Naive thymus-derived CD8-positive, alpha-beta T cell (primary cell): Measurements from ENCODE around the gene ZNF701. TPM values are rescaled to one million over a fixed set of nuclear protein-coding genes. Genes with fewer than 3 reads are reported as not detected.
"Not testable (repeated sequence)": the region's sequence is repeated elsewhere in the genome, so short reads cannot be mapped to it uniquely, and the experiment has no call there.

Experiments
- ATAC-seq, 2 donors: fragments of 150-1000 bp; cut with Tn5 transposase in 1 of 2; sonication (Bioruptor Pico), chemical (Tn5 transposase) in 1 of 2; 1 replicate in 1 of 2; 2 replicates in 1 of 2; pipeline ENCODE4 v1.10.0; 2021; ENCODE audit warnings: mild to moderate bottlenecking in 2 of 2, moderate library complexity in 2 of 2
- POLR2A ChIA-PET: fragments of 350-600 bp; sonication (Branson Sonifier 250); formaldehyde crosslinking; loops from one replicate; lab custom pipeline; 2021; ENCODE audit warnings: antibody characterized with exemption; lab: Charles Lee
- DNase-seq, 10 donors: peaks; one replicate each; pipeline versions ENCODE4 v3.0.0 to v3.0.0-alpha.2; 2020 to 2022
- H3K27ac Mint-ChIP-seq, 10 donors: one replicate each; pipeline ENCODE4 v1.8.0; 2020 to 2022; ENCODE audit warnings: mild to moderate bottlenecking in 10 of 10, mixed read lengths in 10 of 10, moderate library complexity in 4 of 10, inconsistent platforms in 1 of 10
- H3K27me3 Mint-ChIP-seq, 5 donors: one replicate each; pipeline ENCODE4 v1.8.0; 2021 to 2022; ENCODE audit warnings: mixed read lengths in 5 of 5
- H3K36me3 Mint-ChIP-seq, 3 donors: one replicate each; pipeline ENCODE4 v1.8.0; 2020 to 2022; ENCODE audit warnings: mixed read lengths in 3 of 3, mild to moderate bottlenecking in 2 of 3, inconsistent platforms in 1 of 3
- H3K4me1 Mint-ChIP-seq, 4 donors: one replicate each; pipeline ENCODE4 v1.8.0; 2021 to 2022; ENCODE audit warnings: mixed read lengths in 4 of 4
- H3K4me3 Mint-ChIP-seq, 10 donors: one replicate each; pipeline ENCODE4 v1.8.0; 2020 to 2022; ENCODE audit warnings: mild to moderate bottlenecking in 10 of 10, mixed read lengths in 10 of 10, moderate library complexity in 6 of 10, inconsistent platforms in 1 of 10
- H3K9me3 Mint-ChIP-seq, 9 donors: one replicate each; pipeline ENCODE4 v1.8.0; 2020 to 2022; ENCODE audit warnings: mixed read lengths in 9 of 9, mild to moderate bottlenecking in 3 of 9, inconsistent platforms in 1 of 9, moderate library complexity in 1 of 9
- polyA plus RNA-seq, 3 donors: library from polyadenylated mRNA; unstranded; fragments of 300-500 nt; fragmentation: Illumina TruSeq; gene quantifications; one replicate each; pipeline ENCODE4 v1.2.3, GENCODE V29; 2021
- total RNA-seq, 8 experiments: library from RNA in 2 of 8; stranded (reverse) in 2 of 8; gene quantifications; one replicate each; pipeline ENCODE4 v1.2.3 and lab custom pipeline; 2021 to 2026

Gene ZNF701
- total and polyA plus RNA-seq, 5 experiments from 2014 or later, result 13.6 to 40.3 (median 14.4) TPM

- H3K27me3 Mint-ChIP-seq, ATAC-seq, H3K4me3 Mint-ChIP-seq, H3K27ac Mint-ChIP-seq, DNase-seq, POLR2A ChIA-PET: not testable (repeated sequence)
- H3K36me3 Mint-ChIP-seq, result peaks cover 18 to 69% (median 63%) of the 10 kb centered on the region in 3 donors
- H3K9me3 Mint-ChIP-seq, result peaks cover 0 to 71% (median 9%) of the 10 kb centered on the region in 9 donors
- peaks cover 18 to 46% (median 41%) of the 10 kb centered on the region in 4 donors for H3K4me1 Mint-ChIP-seq
These were observed 28.9 kb upstream of the ZNF701 start for GRCh38 chr19:52541176-52541575.

- no peak for DNase-seq
- Mint-ChIP-seq H3K4me1 (peaks cover 13 to 43% (median 36%) of the 10 kb centered on the region in 4 donors), H3K27me3 (no peaks in the 10 kb centered on the region), H3K36me3 (peaks cover 18 to 73% (median 68%) of the 10 kb centered on the region in 3 donors), H3K9me3 (peaks cover 0 to 74% (median 9%) of the 10 kb centered on the region in 9 donors), H3K4me3 (no peak overlapping the region), H3K27ac (peak overlapping the region in 1 of 10 donors; percentile 56)
- ATAC-seq, result no peak
- POLR2A ChIA-PET, result no interaction called here
These were observed 28.5 kb upstream of the ZNF701 start for GRCh38 chr19:52541608-52542007.

- H3K27me3 Mint-ChIP-seq, POLR2A ChIA-PET, ATAC-seq: not testable (repeated sequence)
- peaks cover 22 to 82% (median 75%) of the 10 kb centered on the region in 3 donors for H3K36me3 Mint-ChIP-seq
- peaks cover 0 to 73% (median 9%) of the 10 kb centered on the region in 9 donors for H3K9me3 Mint-ChIP-seq
- DNase-seq, result peak in 1 of 10 donors; percentile 9
- peaks cover 9 to 34% (median 28%) of the 10 kb centered on the region in 4 donors for H3K4me1 Mint-ChIP-seq
- H3K4me3 Mint-ChIP-seq, result peak overlapping the region in 7 of 10 donors; percentile 18 to 82 (median 28)
- H3K27ac Mint-ChIP-seq, result peak overlapping the region; percentile 1 to 92 (median 72)
These were observed 27.5 kb upstream of the ZNF701 start for GRCh38 chr19:52542541-52542940.

DNA sequence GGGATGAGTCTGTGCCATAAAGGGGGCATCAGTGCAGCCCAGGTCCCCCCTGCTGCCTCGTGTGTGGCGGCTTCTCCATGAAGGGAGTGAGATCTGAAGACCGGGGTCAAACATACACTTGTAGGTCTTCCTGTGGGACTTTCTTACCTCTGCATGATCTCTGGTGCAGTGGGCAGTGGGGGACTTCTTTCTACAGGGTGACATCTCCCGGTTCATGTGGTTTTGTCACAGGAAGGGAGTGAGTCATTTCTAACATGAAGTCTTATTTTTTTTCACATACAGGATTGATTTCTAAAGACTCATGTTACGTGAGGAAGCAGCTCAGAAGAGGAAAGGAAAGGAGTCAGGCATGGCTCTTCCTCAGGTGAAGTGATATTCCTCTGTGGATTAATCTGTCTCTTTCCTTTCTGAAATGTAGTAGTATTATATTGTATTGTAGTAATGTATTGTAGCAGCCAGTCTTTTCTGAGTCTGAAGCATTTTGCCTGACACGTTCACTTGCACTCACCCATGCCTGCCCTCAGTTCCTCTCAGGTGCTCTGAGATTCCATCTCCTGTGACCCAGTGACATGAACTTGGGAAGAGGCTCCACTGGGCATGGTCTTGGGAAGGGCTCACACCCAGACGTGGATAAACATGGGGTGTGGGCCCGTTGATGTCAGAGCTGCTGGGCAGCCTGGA is 27.0 kb upstream of the ZNF701 start:
- POLR2A ChIA-PET, result no interaction called here
- Mint-ChIP-seq H3K27ac (peak overlapping the region; percentile 47 to 92 (median 72)), H3K27me3 (no peaks in the 10 kb centered on the region), H3K9me3 (peaks cover 0 to 77% (median 9%) of the 10 kb centered on the region in 9 donors), H3K4me3 (peak overlapping the region in 7 of 10 donors; percentile 1 to 82 (median 24)), H3K36me3 (peaks cover 28 to 88% (median 81%) of the 10 kb centered on the region in 3 donors), H3K4me1 (peaks cover 9 to 36% (median 28%) of the 10 kb centered on the region in 4 donors)
- ATAC-seq, result peak; percentile 46 to 84
- DNase-seq, result peak in 2 of 10 donors; percentile 4 to 38

DNA sequence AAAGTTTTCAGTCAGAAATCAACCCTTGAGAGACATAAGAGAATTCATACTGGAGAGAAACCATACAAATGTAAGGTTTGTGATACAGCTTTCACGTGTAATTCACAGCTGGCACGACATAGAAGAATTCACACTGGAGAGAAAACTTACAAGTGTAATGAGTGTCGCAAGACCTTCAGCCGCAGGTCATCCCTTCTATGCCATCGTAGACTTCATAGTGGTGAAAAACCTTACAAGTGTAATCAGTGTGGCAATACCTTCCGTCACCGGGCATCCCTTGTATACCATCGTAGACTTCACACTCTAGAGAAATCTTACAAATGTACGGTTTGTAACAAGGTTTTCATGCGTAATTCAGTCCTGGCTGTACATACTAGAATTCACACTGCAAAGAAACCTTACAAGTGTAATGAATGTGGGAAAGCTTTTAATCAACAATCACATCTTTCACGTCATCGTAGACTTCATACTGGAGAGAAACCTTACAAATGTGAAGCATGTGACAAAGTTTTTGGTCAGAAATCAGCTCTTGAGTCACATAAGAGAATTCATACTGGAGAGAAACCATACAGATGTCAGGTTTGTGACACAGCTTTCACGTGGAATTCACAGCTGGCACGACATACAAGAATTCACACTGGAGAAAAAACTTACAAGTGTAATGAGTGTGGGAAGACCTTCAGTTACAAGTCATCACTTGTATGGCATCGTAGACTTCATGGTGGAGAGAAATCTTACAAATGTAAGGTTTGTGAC is 15.7 kb upstream of the ZNF701 start:
- DNase-seq (no peak), ATAC-seq (no peak)
- POLR2A ChIA-PET, result no interaction called here
- H3K4me1 Mint-ChIP-seq, result peaks cover 0 to 3% (median under 1%) of the 10 kb centered on the region in 4 donors
- H3K27ac Mint-ChIP-seq, result no peak overlapping the region
- peaks cover 58 to 90% (median 73%) of the 10 kb centered on the region in 3 donors for H3K36me3 Mint-ChIP-seq
- H3K27me3 Mint-ChIP-seq, result no peaks in the 10 kb centered on the region
- peak overlapping the region in 2 of 10 donors; percentile 3 to 15 for H3K4me3 Mint-ChIP-seq
- peaks cover 0 to 96% (median 42%) of the 10 kb centered on the region in 9 donors for H3K9me3 Mint-ChIP-seq

DNA sequence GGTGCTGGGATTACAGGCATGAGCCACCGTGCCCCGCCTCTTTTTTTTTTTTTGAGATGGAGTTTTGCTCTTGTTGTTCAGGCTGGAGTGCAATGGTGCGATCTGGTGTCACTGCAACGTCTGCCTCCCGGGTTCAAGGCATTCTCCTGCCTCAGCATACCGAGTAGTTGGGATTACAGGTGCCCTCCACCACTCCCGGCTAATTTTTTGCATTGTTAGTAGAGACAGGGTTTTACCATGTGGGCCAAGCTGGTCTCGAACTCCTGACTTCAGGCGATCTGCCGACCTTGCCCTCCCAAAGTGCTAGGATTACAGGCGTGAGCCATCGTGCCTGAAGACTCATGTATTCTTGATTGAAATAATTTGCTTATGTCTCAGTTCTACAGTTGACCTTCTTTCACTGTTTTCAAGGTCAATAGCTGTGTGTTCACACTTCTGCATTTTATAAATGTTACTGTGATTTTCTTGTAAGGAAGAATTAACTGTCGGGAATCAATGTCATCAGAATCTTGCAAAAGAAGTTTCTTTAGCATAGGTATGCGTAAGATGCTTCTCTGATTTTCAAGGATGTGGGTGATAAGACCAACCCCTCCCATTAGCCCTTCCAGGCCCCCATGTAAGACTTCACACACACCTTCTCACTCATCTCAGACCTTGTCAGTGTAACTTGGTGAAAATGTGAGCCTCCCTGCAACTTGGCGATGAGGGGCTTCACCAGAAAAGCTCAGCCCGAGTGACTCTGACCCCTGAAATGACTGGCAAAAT is 12.7 kb upstream of the ZNF701 start:
- ATAC-seq (no peak), DNase-seq (no peak)
- POLR2A ChIA-PET, result interaction anchor here (0.7 kb wide), 1 partner anchor 31 kb away, joined by 10 read pairs; no protein-coding TSS in a partner anchor
- Mint-ChIP-seq H3K36me3 (peaks cover 63 to 89% (median 66%) of the 10 kb centered on the region in 3 donors), H3K27ac (no peak overlapping the region), H3K27me3 (no peaks in the 10 kb centered on the region), H3K9me3 (peaks cover 0 to 97% (median 40%) of the 10 kb centered on the region in 9 donors), H3K4me1 (peaks cover 0 to 2% (median 0%) of the 10 kb centered on the region in 4 donors), H3K4me3 (peak overlapping the region in 1 of 10 donors; percentile 18)

DNA sequence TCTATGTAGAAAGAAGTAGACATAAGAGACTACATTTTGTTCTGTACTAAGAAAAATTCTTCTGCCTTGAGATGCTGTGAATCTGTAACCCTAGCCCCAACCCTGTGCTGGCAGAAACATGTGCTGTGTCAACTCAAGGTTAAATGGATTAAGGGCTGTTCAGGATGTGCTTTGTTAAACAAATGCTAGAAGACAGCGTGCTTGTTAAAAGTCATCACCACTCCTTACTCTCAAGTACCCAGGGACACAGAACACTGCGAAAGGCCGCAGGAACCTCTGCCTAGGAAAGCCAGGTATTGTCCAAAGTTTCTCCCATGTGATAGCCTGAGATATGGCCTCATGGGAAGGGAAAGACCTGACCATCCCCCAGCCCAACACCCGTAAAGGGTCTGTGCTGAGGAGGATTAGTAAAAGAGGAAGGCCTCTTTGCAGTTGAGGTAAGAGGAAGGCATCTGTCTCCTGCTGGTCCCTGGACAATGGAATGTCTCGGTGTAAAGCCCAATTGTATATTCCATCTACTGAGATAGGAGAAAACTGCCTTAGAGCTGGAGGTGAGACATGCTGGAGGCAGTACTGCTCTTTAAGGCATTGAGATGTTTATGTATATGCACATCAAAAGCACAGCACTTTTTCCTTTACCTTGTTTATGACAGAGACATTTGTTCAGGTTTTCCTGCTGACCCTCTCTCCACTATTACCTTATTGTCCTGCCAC is 11.2 kb upstream of the ZNF701 start:
- H3K4me1 Mint-ChIP-seq, ATAC-seq, DNase-seq, H3K27me3 Mint-ChIP-seq, H3K27ac Mint-ChIP-seq, POLR2A ChIA-PET, H3K4me3 Mint-ChIP-seq: not testable (repeated sequence)
- peaks cover 0 to 97% (median 33%) of the 10 kb centered on the region in 9 donors for H3K9me3 Mint-ChIP-seq
- H3K36me3 Mint-ChIP-seq, result peaks cover 59 to 89% (median 62%) of the 10 kb centered on the region in 3 donors

GRCh38 chr19:52561611-52562010 is 8.5 kb upstream of the ZNF701 start:
- POLR2A ChIA-PET, H3K4me1 Mint-ChIP-seq, H3K27ac Mint-ChIP-seq, ATAC-seq, H3K4me3 Mint-ChIP-seq, H3K27me3 Mint-ChIP-seq, DNase-seq: not testable (repeated sequence)
- H3K36me3 Mint-ChIP-seq, result peaks cover 48 to 81% (median 50%) of the 10 kb centered on the region in 3 donors
- H3K9me3 Mint-ChIP-seq, result peaks cover 7 to 96% (median 26%) of the 10 kb centered on the region in 9 donors

DNA sequence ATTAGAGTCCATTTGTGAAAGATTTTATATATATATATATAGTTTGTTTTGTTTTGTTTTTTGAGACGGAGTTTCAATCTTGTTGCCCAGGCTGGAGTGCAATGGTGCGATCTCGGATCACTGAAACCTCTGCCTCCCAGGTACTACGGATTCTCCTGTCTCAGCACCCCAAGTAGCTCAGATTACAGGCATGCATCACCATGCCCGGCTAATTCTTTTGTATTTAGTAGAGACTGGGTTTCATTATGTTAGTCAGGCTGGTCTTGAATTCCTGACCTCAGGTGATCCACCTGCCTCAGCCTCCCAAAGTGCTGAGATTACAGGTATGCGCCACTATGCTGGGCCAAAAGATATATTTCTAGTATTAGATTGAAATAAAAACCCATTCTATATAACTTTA is 4.0 kb upstream of the ZNF701 start:
- Mint-ChIP-seq H3K4me1 (peaks cover 8 to 15% (median 14%) of the 10 kb centered on the region in 4 donors), H3K4me3 (no peak overlapping the region), H3K27ac (no peak overlapping the region), H3K36me3 (peaks cover 27 to 43% (median 28%) of the 10 kb centered on the region in 3 donors), H3K27me3 (no peaks in the 10 kb centered on the region), H3K9me3 (peaks cover 8 to 80% (median 23%) of the 10 kb centered on the region in 9 donors)
- POLR2A ChIA-PET, result interaction anchor here (0.6 to 1.1 kb wide), 2 partner anchors 58 to 168 kb away, joined by 4 to 6 read pairs; partner anchors contain the start of gene ZNF528
- ATAC-seq (no peak), DNase-seq (no peak)

DNA sequence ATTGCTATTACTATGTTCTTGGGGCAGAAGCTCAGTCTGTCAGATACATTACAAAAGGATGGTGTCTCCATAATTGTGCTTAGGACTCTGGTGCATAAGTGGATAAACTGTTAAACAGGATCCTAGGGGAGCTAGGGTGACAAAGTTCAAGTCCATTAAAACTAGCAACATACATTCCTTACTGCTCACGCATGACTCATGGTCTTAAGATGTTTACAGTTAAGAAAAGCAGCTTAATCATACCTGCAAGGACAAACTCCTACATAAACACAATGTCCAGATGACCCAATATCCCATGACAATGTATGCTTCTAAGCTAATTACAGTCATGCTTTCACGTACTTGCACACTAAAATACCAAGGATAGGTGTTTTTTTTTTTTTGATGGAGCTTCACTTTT is 3.5 kb upstream of the ZNF701 start:
- H3K4me1 Mint-ChIP-seq, result peaks cover 10 to 20% (median 19%) of the 10 kb centered on the region in 4 donors
- peaks cover 8 to 79% (median 26%) of the 10 kb centered on the region in 9 donors for H3K9me3 Mint-ChIP-seq
- no peak for ATAC-seq
- H3K36me3 Mint-ChIP-seq, result peaks cover 25 to 43% (median 31%) of the 10 kb centered on the region in 3 donors
- H3K27me3 Mint-ChIP-seq, result no peaks in the 10 kb centered on the region
- no peak overlapping the region for H3K4me3 Mint-ChIP-seq
- POLR2A ChIA-PET, result interaction anchor here (0.5 to 1.1 kb wide), 3 partner anchors 57 to 169 kb away, joined by 3 to 6 read pairs (median 4); partner anchors contain the start of gene ZNF528
- H3K27ac Mint-ChIP-seq, result no peak overlapping the region
- no peak for DNase-seq

GRCh38 chr19:52567921-52568320 is 2.2 kb upstream of the ZNF701 start:
- H3K4me3 Mint-ChIP-seq, result no peak overlapping the region
- H3K9me3 Mint-ChIP-seq, result peaks cover 8 to 77% (median 29%) of the 10 kb centered on the region in 9 donors
- H3K36me3 Mint-ChIP-seq, result peaks cover 28 to 40% (median 33%) of the 10 kb centered on the region in 3 donors
- POLR2A ChIA-PET, result interaction anchor here (0.6 to 1.2 kb wide), 2 partner anchors 18 to 21 kb away, joined by 3 to 4 read pairs; no protein-coding TSS in a partner anchor
- no peaks in the 10 kb centered on the region for H3K27me3 Mint-ChIP-seq
- peaks cover 14 to 33% (median 29%) of the 10 kb centered on the region in 4 donors for H3K4me1 Mint-ChIP-seq
- peak overlapping the region in 1 of 10 donors; percentile 53 for H3K27ac Mint-ChIP-seq
- DNase-seq (no peak), ATAC-seq (no peak)
